ENCODE results near the gene DOCK1.

DOCK1 gene

GRCh38 chr10:126902157-126902556 lies 3.1 kb upstream of the DOCK1 start:
- Histone ChIP-seq H2AFZ (ENCODE audit: insufficient read depth, low read length, poor library complexity) (no peak overlapping the region), H3K27ac (ENCODE audit: low read depth, low read length) (no peak overlapping the region), H4K91ac (ENCODE audit: low read depth, low read length) (no peak overlapping the region), H3K79me1 (ENCODE audit: low read length) (peaks cover 18% of the 10 kb centered on the region), H3K4me2 (ENCODE audit: low read length) (no peak overlapping the region), H3K9ac (ENCODE audit: low read length) (no peak overlapping the region), H3K18ac (ENCODE audit: low read length) (no peak overlapping the region), H2BK120ac (ENCODE audit: insufficient read depth, low read length, poor library complexity) (no peak overlapping the region), H3K36me3 (ENCODE audit: control insufficient read depth in 1 of 2, insufficient read depth in 2 of 2, low read length in 2 of 2) (peaks cover 3 to 7% of the 10 kb centered on the region in 2 experiments), H4K12ac (ENCODE audit: low read depth, low read length) (no peak overlapping the region), H4K8ac (ENCODE audit: low read depth, low read length) (no peak overlapping the region), H3K79me2 (ENCODE audit: control insufficient read depth, insufficient read depth, low read length, poor library complexity) (peaks cover 16% of the 10 kb centered on the region), H3K27me3 (ENCODE audit: insufficient read depth, low read length) (no peaks in the 10 kb centered on the region), H3K4ac (ENCODE audit: low read depth, low read length) (no peak overlapping the region), H2AK5ac (ENCODE audit: low read length) (no peak overlapping the region), H3K4me3 (ENCODE audit: low read depth, low read length) (no peak overlapping the region), H2BK5ac (ENCODE audit: low read depth, low read length, poor library complexity) (no peak overlapping the region), H3K4me1 (ENCODE audit: control insufficient read depth in 1 of 2, insufficient read depth in 2 of 2, low read length in 2 of 2) (peaks cover 12 to 22% of the 10 kb centered on the region in 2 experiments), H3K9me3 (ENCODE audit: insufficient read depth, low read depth, low read length) (no peaks in the 10 kb centered on the region), H2BK12ac (ENCODE audit: low read length) (no peak overlapping the region), H3K23ac (ENCODE audit: low read length) (no peak overlapping the region), H3K14ac (ENCODE audit: low read length) (no peak overlapping the region)
- no CpG with 5 or more reads among the region's 3 CpGs for WGBS (ENCODE audit: extremely low coverage, insufficient coverage, insufficient read length)
- peak; percentile 92 to 93 for DNase-seq

- Histone ChIP-seq H3K79me1 (ENCODE audit: low read length) (peaks cover 18% of the 10 kb centered on the region), H4K91ac (ENCODE audit: low read depth, low read length) (no peak overlapping the region), H2BK5ac (ENCODE audit: low read depth, low read length, poor library complexity) (no peak overlapping the region), H2BK12ac (ENCODE audit: low read length) (no peak overlapping the region), H3K9ac (ENCODE audit: low read length) (no peak overlapping the region), H3K36me3 (ENCODE audit: control insufficient read depth in 1 of 2, insufficient read depth in 2 of 2, low read length in 2 of 2) (peaks cover 4 to 6% of the 10 kb centered on the region in 2 experiments), H3K4me1 (ENCODE audit: control insufficient read depth in 1 of 2, insufficient read depth in 2 of 2, low read length in 2 of 2) (peaks cover 13 to 26% of the 10 kb centered on the region in 2 experiments), H3K27me3 (ENCODE audit: insufficient read depth, low read length) (no peaks in the 10 kb centered on the region), H3K9me3 (ENCODE audit: insufficient read depth, low read depth, low read length) (no peaks in the 10 kb centered on the region), H3K14ac (ENCODE audit: low read length) (no peak overlapping the region), H3K23ac (ENCODE audit: low read length) (no peak overlapping the region), H3K27ac (ENCODE audit: low read depth, low read length) (no peak overlapping the region), H4K8ac (ENCODE audit: low read depth, low read length) (no peak overlapping the region), H3K18ac (ENCODE audit: low read length) (peak overlapping the region; percentile 33), H2BK120ac (ENCODE audit: insufficient read depth, low read length, poor library complexity) (no peak overlapping the region), H3K79me2 (ENCODE audit: control insufficient read depth, insufficient read depth, low read length, poor library complexity) (peaks cover 16% of the 10 kb centered on the region), H2AK5ac (ENCODE audit: low read length) (no peak overlapping the region), H3K4me2 (ENCODE audit: low read length) (no peak overlapping the region), H4K12ac (ENCODE audit: low read depth, low read length) (no peak overlapping the region), H2AFZ (ENCODE audit: insufficient read depth, low read length, poor library complexity) (no peak overlapping the region), H3K4ac (ENCODE audit: low read depth, low read length) (no peak overlapping the region), H3K4me3 (ENCODE audit: low read depth, low read length) (no peak overlapping the region)
- WGBS (ENCODE audit: extremely low coverage, insufficient coverage, insufficient read length), result no CpG with 5 or more reads among the region's 12 CpGs
- DNase-seq, result no peak
Observed at GRCh38 chr10:126903656-126904360, 1.4 kb upstream of the DOCK1 start.

- H4K12ac ChIP-seq (ENCODE audit: low read depth, low read length), result no peak overlapping the region
- H2AK5ac ChIP-seq (ENCODE audit: low read length), result no peak overlapping the region
- no CpG with 5 or more reads among the region's 10 CpGs for WGBS (ENCODE audit: extremely low coverage, insufficient coverage, insufficient read length)
- peak overlapping the region; percentile 90 for H3K9ac ChIP-seq (ENCODE audit: low read length)
- peak overlapping the region; percentile 86 for H3K4me3 ChIP-seq (ENCODE audit: low read depth, low read length)
- no peak overlapping the region for H2BK5ac ChIP-seq (ENCODE audit: low read depth, low read length, poor library complexity)
- peak overlapping the region; percentile 80 for H4K91ac ChIP-seq (ENCODE audit: low read depth, low read length)
- H3K14ac ChIP-seq (ENCODE audit: low read length), result peak overlapping the region; percentile 3
- peaks cover 18% of the 10 kb centered on the region for H3K79me1 ChIP-seq (ENCODE audit: low read length)
- H3K27me3 ChIP-seq (ENCODE audit: insufficient read depth, low read length), result no peaks in the 10 kb centered on the region
- peak overlapping the region; percentile 18 for H3K18ac ChIP-seq (ENCODE audit: low read length)
- peak overlapping the region; percentile 96 for H3K4me2 ChIP-seq (ENCODE audit: low read length)
- peak overlapping the region; percentile 50 for H4K8ac ChIP-seq (ENCODE audit: low read depth, low read length)
- peak overlapping the region; percentile 64 for H2AFZ ChIP-seq (ENCODE audit: insufficient read depth, low read length, poor library complexity)
- H2BK12ac ChIP-seq (ENCODE audit: low read length), result no peak overlapping the region
- H3K9me3 ChIP-seq (ENCODE audit: insufficient read depth, low read depth, low read length), result peaks cover 1% of the 10 kb centered on the region
- H2BK120ac ChIP-seq (ENCODE audit: insufficient read depth, low read length, poor library complexity), result no peak overlapping the region
- H3K27ac ChIP-seq (ENCODE audit: low read depth, low read length), result no peak overlapping the region
- peaks cover 21% of the 10 kb centered on the region for H3K79me2 ChIP-seq (ENCODE audit: control insufficient read depth, insufficient read depth, low read length, poor library complexity)
- DNase-seq, result no peak
- H3K4me1 ChIP-seq (ENCODE audit: control insufficient read depth in 1 of 2, insufficient read depth in 2 of 2, low read length in 2 of 2), result peaks cover 13 to 26% of the 10 kb centered on the region in 2 experiments
- peak overlapping the region; percentile 2 for H3K4ac ChIP-seq (ENCODE audit: low read depth, low read length)
- H3K23ac ChIP-seq (ENCODE audit: low read length), result no peak overlapping the region
- peaks cover 4% of the 10 kb centered on the region in 2 experiments for H3K36me3 ChIP-seq (ENCODE audit: control insufficient read depth in 1 of 2, insufficient read depth in 2 of 2, low read length in 2 of 2)
Observed at GRCh38 chr10:126904516-126904817, 761 bp upstream of the DOCK1 start.

GRCh38 chr10:126905776-126906703 lies 812 bp downstream of the DOCK1 start:
- Histone ChIP-seq H2BK120ac (ENCODE audit: insufficient read depth, low read length, poor library complexity) (peak overlapping the region; percentile 82), H3K14ac (ENCODE audit: low read length) (peak overlapping the region; percentile 80), H3K36me3 (ENCODE audit: control insufficient read depth in 1 of 2, insufficient read depth in 2 of 2, low read length in 2 of 2) (peaks cover 2 to 7% of the 10 kb centered on the region in 2 experiments), H3K79me1 (ENCODE audit: low read length) (peaks cover 18% of the 10 kb centered on the region), H4K12ac (ENCODE audit: low read depth, low read length) (peak overlapping the region; percentile 73), H2AK5ac (ENCODE audit: low read length) (peak overlapping the region; percentile 88), H3K23ac (ENCODE audit: low read length) (no peak overlapping the region), H2BK12ac (ENCODE audit: low read length) (peak overlapping the region; percentile 55), H3K27ac (ENCODE audit: low read depth, low read length) (peak overlapping the region; percentile 86), H4K8ac (ENCODE audit: low read depth, low read length) (peak overlapping the region; percentile 67), H3K9me3 (ENCODE audit: insufficient read depth, low read depth, low read length) (peaks cover 2% of the 10 kb centered on the region), H3K4me2 (ENCODE audit: low read length) (peak overlapping the region; percentile 96), H3K9ac (ENCODE audit: low read length) (peak overlapping the region; percentile 87), H2BK5ac (ENCODE audit: low read depth, low read length, poor library complexity) (peak overlapping the region; percentile 77), H3K79me2 (ENCODE audit: control insufficient read depth, insufficient read depth, low read length, poor library complexity) (peaks cover 24% of the 10 kb centered on the region), H3K4me1 (ENCODE audit: control insufficient read depth in 1 of 2, insufficient read depth in 2 of 2, low read length in 2 of 2) (peaks cover 13 to 26% of the 10 kb centered on the region in 2 experiments), H3K4me3 (ENCODE audit: low read depth, low read length) (peak overlapping the region; percentile 86), H2AFZ (ENCODE audit: insufficient read depth, low read length, poor library complexity) (peak overlapping the region; percentile 32), H3K4ac (ENCODE audit: low read depth, low read length) (peak overlapping the region; percentile 88), H3K18ac (ENCODE audit: low read length) (peak overlapping the region; percentile 93), H4K91ac (ENCODE audit: low read depth, low read length) (peak overlapping the region; percentile 94), H3K27me3 (ENCODE audit: insufficient read depth, low read length) (no peaks in the 10 kb centered on the region)
- no CpG with 5 or more reads among the region's 84 CpGs for WGBS (ENCODE audit: extremely low coverage, insufficient coverage, insufficient read length)
- peak; percentile 58 to 75 for DNase-seq

All from trophoblast cell (in vitro differentiated cells and primary cell).